SU-DHL-6 (cell line): ENCODE measurements around the gene STS.

Experiments used
- CTCF ChIP-seq: fragments of 200-600 bp; sonication (generic); IDR thresholded peaks from one replicate; pipeline ENCODE4 v1.5.1; 2017; ENCODE audit warnings: antibody characterized with exemption, mild to moderate bottlenecking, low read length, moderate library complexity; ENCODE audit not compliant: insufficient read depth, poor library complexity, severe bottlenecking
- EZH2phosphoT487 ChIP-seq: fragments of 200-600 bp; sonication (generic), shearing (Covaris generic); conservative IDR thresholded peaks from 2 replicates; pipeline ENCODE4 v1.6.1; 2018; ENCODE audit warnings: mild to moderate bottlenecking, antibody characterized with exemption, low read length, moderate library complexity, mixed read lengths

DNA sequence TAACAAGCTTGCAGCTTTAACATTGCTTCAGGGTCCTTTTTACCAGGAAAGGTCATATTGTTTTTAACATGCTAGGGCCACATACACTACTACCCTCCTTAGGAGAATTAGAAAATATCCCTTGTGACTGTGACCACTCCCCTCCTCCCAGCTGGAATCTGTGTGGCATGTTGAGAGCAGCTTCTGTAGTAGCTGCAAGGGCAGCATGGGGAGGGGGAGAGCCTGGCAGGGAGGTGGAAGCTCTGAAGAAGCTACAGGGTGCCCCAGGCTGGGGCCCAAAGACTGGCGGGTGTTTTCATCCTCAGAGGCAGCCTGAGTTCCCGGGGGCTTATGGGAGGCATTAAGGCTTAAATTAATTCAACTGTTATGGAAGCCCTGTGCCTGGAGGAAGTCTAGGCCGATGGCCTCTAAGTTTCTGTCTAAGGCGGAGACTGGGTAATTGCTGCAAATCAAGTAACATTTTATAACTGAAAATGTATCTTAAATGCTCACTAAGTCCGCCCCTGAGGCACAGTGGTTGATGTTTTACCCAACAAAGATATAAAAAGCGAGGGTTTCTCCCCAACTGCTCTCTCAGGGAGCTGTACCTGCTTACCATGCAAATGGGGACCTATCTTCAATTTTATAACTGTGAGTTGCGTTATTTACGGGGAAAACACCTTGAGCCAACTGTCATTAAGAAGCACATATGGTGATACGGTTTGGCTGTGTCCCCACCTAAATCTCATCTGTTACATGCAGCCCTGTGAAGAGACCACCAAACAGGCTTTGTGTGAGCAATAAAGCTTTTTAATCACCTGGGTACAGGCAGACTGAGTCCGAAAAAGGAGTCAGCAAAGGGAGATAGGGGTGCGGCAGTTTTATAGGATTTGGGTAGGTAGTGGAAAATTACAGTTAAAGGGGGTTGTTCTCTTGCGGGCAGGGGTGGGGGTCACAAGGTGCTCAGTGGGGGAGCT lies 37.4 kb upstream of the STS start:
- TF ChIP-seq CTCF (no peak), EZH2phosphoT487 (no peak)
